Measurements from ENCODE around the gene TTC28.

GRCh38 chr22:27985323-27986275 lies 694.0 kb downstream of the TTC28 start:
- TF ChIP-seq CTCF (IDR thresholded peaks at IDR 0.05) (no peak), POLR2A (IDR thresholded peaks at IDR 0.05) (no peak)

All from sigmoid colon (tissue), 3 donors.